ENCODE results near the gene GIN1. TPM values are rescaled to one million over a fixed set of nuclear protein-coding genes. Genes with fewer than 3 reads are reported as not detected.
A peak's percentile ranks its signal among the peaks of the same experiment; 100 is the strongest.

Gene GIN1
- total and polyA plus RNA-seq, 2 donors from 2014 or later, result 6.3 to 8.1 TPM

GRCh38 chr5:103120607-103121200 lies 766 bp upstream of the GIN1 start:
- peak overlapping the region; percentile 89 to 95 (median 94) for H3K9ac ChIP-seq (ENCODE audit: low read length in 3 of 3)
- H3K27ac ChIP-seq (ENCODE audit: low read depth in 2 of 2, low read length in 2 of 2), result peak overlapping the region; percentile 72 to 96
- intact Hi-C loops (cut with DNase I), result no loop called here
- peak overlapping the region; percentile 86 to 98 (median 93) for H3K4me3 ChIP-seq (ENCODE audit: low read length in 3 of 3)
- DNase-seq (peak in 4 of 5 donors; percentile 21 to 58 (median 46)), FAIRE-seq (no peak)
- no peaks in the 10 kb centered on the region for H3K27me3 ChIP-seq (ENCODE audit: control insufficient read depth, insufficient read depth, low read length)
- H3K9me3 ChIP-seq (ENCODE audit: control insufficient read depth in 2 of 3, insufficient read depth in 1 of 3, low read length in 3 of 3), result no peaks in the 10 kb centered on the region
- TF ChIP-seq CTCF (IDR thresholded peaks at IDR 0.05; ENCODE audit: borderline replicate concordance, extremely low read depth, insufficient read depth), result no peak
- no peaks in the 10 kb centered on the region for H3K36me3 ChIP-seq (ENCODE audit: control insufficient read depth in 2 of 3, insufficient read depth in 3 of 3, low read length in 3 of 3)
- peaks cover 0 to 3% (median 0%) of the 10 kb centered on the region in 3 donors for H3K4me1 ChIP-seq (ENCODE audit: control insufficient read depth in 2 of 3, insufficient read depth in 2 of 3, low read depth in 1 of 3, low read length in 3 of 3)

- peak; percentile 3 for FAIRE-seq
Observed at GRCh38 chr5:103119070-103119764, 721 bp downstream of the GIN1 start.

GRCh38 chr5:103117471-103117991 lies 2.4 kb downstream of the GIN1 start:
- DNase-seq (no peak), FAIRE-seq (no peak)
- Histone ChIP-seq H3K9ac (ENCODE audit: low read length in 3 of 3) (no peak overlapping the region), H3K27ac (ENCODE audit: low read depth in 2 of 2, low read length in 2 of 2) (no peak overlapping the region), H3K27me3 (ENCODE audit: control insufficient read depth, insufficient read depth, low read length) (no peaks in the 10 kb centered on the region), H3K4me3 (ENCODE audit: low read length in 3 of 3) (no peak overlapping the region), H3K9me3 (ENCODE audit: control insufficient read depth in 2 of 3, insufficient read depth in 1 of 3, low read length in 3 of 3) (no peaks in the 10 kb centered on the region), H3K36me3 (ENCODE audit: control insufficient read depth in 2 of 3, insufficient read depth in 3 of 3, low read length in 3 of 3) (no peaks in the 10 kb centered on the region), H3K4me1 (ENCODE audit: control insufficient read depth in 2 of 3, insufficient read depth in 2 of 3, low read depth in 1 of 3, low read length in 3 of 3) (peaks cover 0 to 3% (median 0%) of the 10 kb centered on the region in 3 donors)
- intact Hi-C loops (cut with DNase I), result no loop called here
- no peak for TF ChIP-seq CTCF (IDR thresholded peaks at IDR 0.05; ENCODE audit: borderline replicate concordance, extremely low read depth, insufficient read depth)

More at GRCh38 chr5:103119070-103119764, 721 bp downstream of the GIN1 start:
- Histone ChIP-seq H3K27ac (ENCODE audit: low read depth in 2 of 2, low read length in 2 of 2) (peak overlapping the region; percentile 96 to 98), H3K9ac (ENCODE audit: low read length in 3 of 3) (peak overlapping the region; percentile 90 to 95 (median 94)), H3K9me3 (ENCODE audit: control insufficient read depth in 2 of 3, insufficient read depth in 1 of 3, low read length in 3 of 3) (no peaks in the 10 kb centered on the region), H3K27me3 (ENCODE audit: control insufficient read depth, insufficient read depth, low read length) (no peaks in the 10 kb centered on the region), H3K4me3 (ENCODE audit: low read length in 3 of 3) (peak overlapping the region; percentile 86 to 98 (median 93)), H3K36me3 (ENCODE audit: control insufficient read depth in 2 of 3, insufficient read depth in 3 of 3, low read length in 3 of 3) (no peaks in the 10 kb centered on the region), H3K4me1 (ENCODE audit: control insufficient read depth in 2 of 3, insufficient read depth in 2 of 3, low read depth in 1 of 3, low read length in 3 of 3) (peaks cover 0 to 3% (median 0%) of the 10 kb centered on the region in 3 donors)
- DNase-seq, result peak in 1 of 5 donors; percentile 47
- TF ChIP-seq CTCF (IDR thresholded peaks at IDR 0.05; ENCODE audit: borderline replicate concordance, extremely low read depth, insufficient read depth), result no peak
- intact Hi-C loops (cut with DNase I), result no loop called here

Data from kidney (tissue), 14 donors.